IMR-90 (cell line): ENCODE measurements around the gene TSPAN4. TPM values are rescaled to one million over a fixed set of nuclear protein-coding genes. Genes with fewer than 3 reads are reported as not detected.

Source experiments
- ATAC-seq: fragments of 200-7000 bp; cut with Tn5 transposase; 2 replicates; pipeline ENCODE4 v1.9.1; 2020; ENCODE audit warnings: low read depth, mild to moderate bottlenecking, moderate library complexity
- BruUV-seq: library from RNA; stranded (reverse); fragments of 400-500 nt; replicated peaks from 2 replicates; lab custom pipeline; 2021; lab: Mats Ljungman, UMichigan
- CTCF ChIA-PET: fragments of 300-600 bp; formaldehyde crosslinking; extraction: SDS; loops from one replicate; lab custom pipeline; 2021; ENCODE audit warnings: antibody characterized with exemption; lab: Yijun Ruan, JAX
- POLR2A ChIA-PET: fragments of 300-600 bp; sonication (Branson Sonifier 250); formaldehyde crosslinking; loops from one replicate; lab custom pipeline; 2022; ENCODE audit warnings: antibody characterized with exemption; ENCODE audit not compliant: unreplicated experiment; lab: Charles Lee
- DNase-seq: peaks from one replicate; pipeline ENCODE4 v3.0.0; 2013
- H2AFZ ChIP-seq: replicated peaks from 2 replicates; pipeline ENCODE3; 2013; ENCODE audit warnings: low read length, mild to moderate bottlenecking; ENCODE audit not compliant: poor library complexity
- H2AK5ac ChIP-seq: 2 replicates; pipeline ENCODE4 v1.6.1; 2013; ENCODE audit warnings: low read depth, low read length, inconsistent platforms
- H2AK9ac ChIP-seq: replicated peaks from 2 replicates; pipeline ENCODE3; 2013; ENCODE audit warnings: mild to moderate bottlenecking, low read depth, low read length, moderate library complexity; ENCODE audit not compliant: poor library complexity
- H2BK120ac ChIP-seq: 2 replicates; pipeline ENCODE4 v1.6.1; 2013; ENCODE audit warnings: low read depth, low read length, inconsistent platforms
- H2BK15ac ChIP-seq: 3 replicates; pipeline ENCODE4 v1.6.1; 2013; ENCODE audit warnings: low read depth, low read length, inconsistent platforms
- H2BK20ac ChIP-seq: 2 replicates; pipeline ENCODE4 v1.6.1; 2013; ENCODE audit warnings: low read depth, mild to moderate bottlenecking, inconsistent platforms, low read length, moderate library complexity
- H2BK5ac ChIP-seq: 2 replicates; pipeline ENCODE4 v1.6.1; 2013; ENCODE audit warnings: mild to moderate bottlenecking, low read depth, low read length, inconsistent platforms; ENCODE audit not compliant: poor library complexity, severe bottlenecking
- H3K14ac ChIP-seq: replicated peaks from 2 replicates; pipeline ENCODE4 v1.6.1; 2013; ENCODE audit warnings: low read depth, low read length, inconsistent platforms
- H3K18ac ChIP-seq: 2 replicates; pipeline ENCODE4 v1.6.1; 2013; ENCODE audit warnings: low read depth, low read length, control low read depth
- H3K23ac ChIP-seq: 2 replicates; pipeline ENCODE4 v1.6.1; 2013; ENCODE audit warnings: low read depth, low read length, inconsistent platforms
- H3K27ac ChIP-seq: 2 replicates; pipeline ENCODE4 v1.5.1; 2013; ENCODE audit warnings: mild to moderate bottlenecking, control low read depth, low read length; ENCODE audit not compliant: insufficient read depth
- H3K27me3 ChIP-seq: 2 replicates; pipeline ENCODE4 v1.6.1; 2013; ENCODE audit warnings: low read length; ENCODE audit not compliant: control insufficient read depth, insufficient read depth
- H3K36me3 ChIP-seq: 2 replicates; pipeline ENCODE4 v1.6.1; 2013; ENCODE audit warnings: low read length, mixed read lengths; ENCODE audit not compliant: control insufficient read depth, insufficient read depth
- H3K4ac ChIP-seq: 2 replicates; pipeline ENCODE4 v1.6.1; 2013; ENCODE audit warnings: low read depth, low read length, inconsistent platforms
- H3K4me1 ChIP-seq: 2 replicates; pipeline ENCODE4 v1.6.1; 2013; ENCODE audit warnings: low read length, mixed read lengths; ENCODE audit not compliant: control insufficient read depth, insufficient read depth
- H3K4me2 ChIP-seq: 2 replicates; pipeline ENCODE4 v1.6.1; 2013; ENCODE audit warnings: low read depth, mild to moderate bottlenecking, control low read depth, low read length, moderate library complexity
- H3K4me3 ChIP-seq: 2 replicates; pipeline ENCODE4 v1.5.1; 2013; ENCODE audit warnings: low read depth, mild to moderate bottlenecking, control low read depth, low read length, moderate library complexity; ENCODE audit not compliant: insufficient read depth
- H3K56ac ChIP-seq: 2 replicates; pipeline ENCODE4 v1.6.1; 2013; ENCODE audit warnings: low read length, inconsistent platforms; ENCODE audit not compliant: insufficient read depth; ENCODE audit errors: extremely low read depth
- H3K79me1 ChIP-seq, 2 experiments: 2 replicates each; pipeline ENCODE4 v1.6.1; 2013; ENCODE audit warnings: low read length in 2 of 2, inconsistent platforms in 1 of 2, low read depth in 1 of 2
- H3K9ac ChIP-seq: 2 replicates; pipeline ENCODE4 v1.6.1; 2013; ENCODE audit warnings: low read depth, low read length, control low read depth
- H3K9me1 ChIP-seq: 2 replicates; pipeline ENCODE4 v1.6.1; 2013; ENCODE audit warnings: low read length, inconsistent platforms; ENCODE audit not compliant: insufficient read depth
- H3K9me3 ChIP-seq: 2 replicates; pipeline ENCODE4 v1.6.1; 2013; ENCODE audit warnings: low read length; ENCODE audit not compliant: control insufficient read depth, insufficient read depth
- H4K20me1 ChIP-seq: 2 replicates; pipeline ENCODE4 v1.6.1; 2013; ENCODE audit warnings: low read length, inconsistent platforms; ENCODE audit not compliant: insufficient read depth
- H4K5ac ChIP-seq: 2 replicates; pipeline ENCODE4 v1.6.1; 2013; ENCODE audit warnings: mild to moderate bottlenecking, low read depth, low read length, control low read depth
- H4K8ac ChIP-seq, 2 experiments: 2 replicates each; pipeline ENCODE4 v1.6.1; 2013; ENCODE audit warnings: low read depth in 2 of 2, low read length in 2 of 2, control low read depth in 1 of 2, inconsistent platforms in 1 of 2
- H4K91ac ChIP-seq: 2 replicates; pipeline ENCODE4 v1.6.1; 2013; ENCODE audit warnings: low read depth, low read length, inconsistent platforms; ENCODE audit not compliant: insufficient read depth
- BHLHE40 ChIP-seq: fragments of 150-350 bp; IDR thresholded peaks from 2 replicates; pipeline ENCODE4 v1.6.1; 2016; ENCODE audit warnings: mild to moderate bottlenecking, low read depth, low read length
- CEBPB ChIP-seq: IDR thresholded peaks from 2 replicates; pipeline ENCODE4 v1.6.1; 2012; ENCODE audit warnings: low read depth, low read length, improper control_type of control experiment
- CHD1 ChIP-seq: IDR thresholded peaks from 2 replicates; pipeline ENCODE4 v1.6.1; 2012; ENCODE audit warnings: low read depth, low read length, improper control_type of control experiment
- ELK1 ChIP-seq: fragments of 150-350 bp; IDR thresholded peaks from 2 replicates; pipeline ENCODE4 v1.6.1; 2016; ENCODE audit warnings: low read depth, mild to moderate bottlenecking, low read length, moderate library complexity, borderline replicate concordance
- FOS ChIP-seq: fragments of 150-350 bp; IDR thresholded peaks from 2 replicates; pipeline ENCODE4 v1.6.1; 2016; ENCODE audit warnings: low read depth, low read length
- MAFK ChIP-seq: IDR thresholded peaks from 2 replicates; pipeline ENCODE4 v1.6.1; 2012; ENCODE audit warnings: low read depth, low read length, improper control_type of control experiment
- MAZ ChIP-seq: IDR thresholded peaks from 2 replicates; pipeline ENCODE4 v1.6.1; 2012; ENCODE audit warnings: low read depth, mild to moderate bottlenecking, low read length, improper control_type of control experiment, moderate library complexity, borderline replicate concordance
- MXI1 ChIP-seq: IDR thresholded peaks from 2 replicates; pipeline ENCODE4 v1.6.1; 2012; ENCODE audit warnings: low read depth, mild to moderate bottlenecking, low read length, moderate library complexity, borderline replicate concordance
- POLR2A ChIP-seq: IDR thresholded peaks from 2 replicates; pipeline ENCODE4 v1.6.1; 2012; ENCODE audit warnings: mild to moderate bottlenecking, low read depth, low read length
- RAD21 ChIP-seq: IDR thresholded peaks from 2 replicates; pipeline ENCODE4 v1.6.1; 2012; ENCODE audit warnings: low read length, improper control_type of control experiment
- RCOR1 ChIP-seq: IDR thresholded peaks from 2 replicates; pipeline ENCODE4 v1.6.1; 2012; ENCODE audit warnings: mild to moderate bottlenecking, low read length, improper control_type of control experiment; ENCODE audit not compliant: insufficient replicate concordance
- RFX5 ChIP-seq: IDR thresholded peaks from 2 replicates; pipeline ENCODE4 v1.8.0; 2012; ENCODE audit warnings: low read depth, mild to moderate bottlenecking, low read length, moderate library complexity
- SMC3 ChIP-seq: fragments of 150-350 bp; IDR thresholded peaks from 2 replicates; pipeline ENCODE4 v1.6.1; 2016; ENCODE audit warnings: low read depth, mild to moderate bottlenecking, antibody characterized with exemption, low read length, moderate library complexity
- WGBS, 2 experiments: methylation state at CpG; one replicate each; pipeline versions ENCODE4 v1.1.5 to v1.1.7; 2013; ENCODE audit warnings: missing lambda C conversion rate in 2 of 2; ENCODE audit not compliant: insufficient read length in 1 of 2; ENCODE audit errors: extremely low coverage in 2 of 2; 5-methylcytosine and 5-hydroxymethylcytosine counted together
- dilution Hi-C: fragments of 300-500 bp; cut with HindIII; formaldehyde crosslinking; loops from one replicate; pipeline ENCODE4 v1.14.3; 2018; ENCODE audit warnings: low sequenced_read_pairs; ENCODE audit not compliant: unreplicated experiment
- in situ Hi-C: fragments of 300-500 bp; cut with MboI; formaldehyde crosslinking; loops from 3 replicates; pipeline ENCODE4 v1.14.3; 2019; ENCODE audit warnings: low sequenced_read_pairs, inconsistent platforms, mixed read lengths
- intact Hi-C: fragments of 100-400 bp; cut with micrococcal nuclease; formaldehyde crosslinking; loops from 2 replicates; pipeline ENCODE4 v1.10.0; 2022
- polyA plus RNA-seq, 3 experiments: library from polyadenylated mRNA; depleted of rRNA; stranded (reverse); fragments of >200 nt; gene quantifications; 2 replicates each; pipeline ENCODE4 v1.2.3, GENCODE V29; 2012; ENCODE audit warnings: low replicate concordance in 1 of 3
- total RNA-seq: library from RNA; depleted of rRNA; stranded (reverse); fragments of >200 nt; gene quantifications from 2 replicates; pipeline ENCODE4 v1.2.3, GENCODE V29; 2012
- TF ChIP-seq, protein P1 (sequence below): fragments of 150-350 bp; IDR thresholded peaks from 2 replicates; pipeline ENCODE4 v1.6.1; 2017; ENCODE audit warnings: mild to moderate bottlenecking, antibody characterized with exemption, low read length, low read depth
- TF ChIP-seq, protein P2 (sequence below): conservative IDR thresholded peaks from 2 replicates; pipeline ENCODE4 v1.5.1; 2012; ENCODE audit warnings: mild to moderate bottlenecking, low read depth, low read length, improper control_type of control experiment

TSPAN4 gene
- total and polyA plus RNA-seq, 2 of the 4 experiments (the other 2 are of a cell fraction): 161 to 293 TPM

DNA sequence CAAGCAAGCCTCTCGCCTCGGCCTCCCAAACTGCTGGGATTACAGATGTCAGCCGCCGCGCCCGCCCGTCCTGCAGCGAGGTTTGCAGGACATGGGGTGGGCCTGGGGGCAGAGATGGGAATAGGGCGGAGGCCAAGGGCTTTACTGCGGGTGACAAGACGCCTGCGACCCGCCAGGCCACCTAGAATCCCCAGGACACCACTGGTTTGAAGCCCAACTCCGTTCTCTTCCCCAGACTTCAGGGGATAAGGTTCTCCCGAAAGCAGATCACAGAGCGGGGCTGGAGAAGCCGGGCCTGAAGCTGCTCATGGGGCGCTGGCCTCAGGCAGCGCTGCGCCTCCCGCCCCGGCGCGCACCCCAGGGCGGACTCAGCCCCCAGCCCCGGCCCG is 677 bp upstream of the TSPAN4 start:
- in situ Hi-C loops (no loop called here), dilution Hi-C loops (no loop called here), intact Hi-C loops (loop anchor here (10.0 kb wide), 1 partner anchor 213 kb away; no protein-coding TSS in a partner anchor)
- H2BK120ac ChIP-seq: no peak overlapping the region
- H3K56ac ChIP-seq: peak overlapping the region; percentile 70; the same call in 1 of the 2 replicates
- H3K14ac ChIP-seq: peak overlapping the region; percentile 65; the same call in 1 of the 2 replicates
- peak overlapping the region; percentile 98 for H3K27ac ChIP-seq
- H3K4me3 ChIP-seq: peak overlapping the region; percentile 98
- no peak overlapping the region; the same call in 1 of the 2 replicates for H4K91ac ChIP-seq
- H2BK5ac ChIP-seq: peak overlapping the region; percentile 73
- peak overlapping the region; percentile 91 for H2AFZ ChIP-seq
- no peak overlapping the region for H3K18ac ChIP-seq
- H3K9me3 ChIP-seq: no peaks in the 10 kb centered on the region
- peaks cover 57% of the 10 kb centered on the region for H4K20me1 ChIP-seq
- no peak overlapping the region for H2BK15ac ChIP-seq
- ATAC-seq (peak; percentile 0), DNase-seq (no peak)
- TF ChIP-seq MAZ: no peak
- TF ChIP-seq SMC3: no peak
- TF ChIP-seq, protein P1, sequence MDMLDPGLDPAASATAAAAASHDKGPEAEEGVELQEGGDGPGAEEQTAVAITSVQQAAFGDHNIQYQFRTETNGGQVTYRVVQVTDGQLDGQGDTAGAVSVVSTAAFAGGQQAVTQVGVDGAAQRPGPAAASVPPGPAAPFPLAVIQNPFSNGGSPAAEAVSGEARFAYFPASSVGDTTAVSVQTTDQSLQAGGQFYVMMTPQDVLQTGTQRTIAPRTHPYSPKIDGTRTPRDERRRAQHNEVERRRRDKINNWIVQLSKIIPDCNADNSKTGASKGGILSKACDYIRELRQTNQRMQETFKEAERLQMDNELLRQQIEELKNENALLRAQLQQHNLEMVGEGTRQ: no peak
- TF ChIP-seq CEBPB: no peak
- TF ChIP-seq RAD21: no peak
- no peak for TF ChIP-seq MXI1
- TF ChIP-seq, protein P2, sequence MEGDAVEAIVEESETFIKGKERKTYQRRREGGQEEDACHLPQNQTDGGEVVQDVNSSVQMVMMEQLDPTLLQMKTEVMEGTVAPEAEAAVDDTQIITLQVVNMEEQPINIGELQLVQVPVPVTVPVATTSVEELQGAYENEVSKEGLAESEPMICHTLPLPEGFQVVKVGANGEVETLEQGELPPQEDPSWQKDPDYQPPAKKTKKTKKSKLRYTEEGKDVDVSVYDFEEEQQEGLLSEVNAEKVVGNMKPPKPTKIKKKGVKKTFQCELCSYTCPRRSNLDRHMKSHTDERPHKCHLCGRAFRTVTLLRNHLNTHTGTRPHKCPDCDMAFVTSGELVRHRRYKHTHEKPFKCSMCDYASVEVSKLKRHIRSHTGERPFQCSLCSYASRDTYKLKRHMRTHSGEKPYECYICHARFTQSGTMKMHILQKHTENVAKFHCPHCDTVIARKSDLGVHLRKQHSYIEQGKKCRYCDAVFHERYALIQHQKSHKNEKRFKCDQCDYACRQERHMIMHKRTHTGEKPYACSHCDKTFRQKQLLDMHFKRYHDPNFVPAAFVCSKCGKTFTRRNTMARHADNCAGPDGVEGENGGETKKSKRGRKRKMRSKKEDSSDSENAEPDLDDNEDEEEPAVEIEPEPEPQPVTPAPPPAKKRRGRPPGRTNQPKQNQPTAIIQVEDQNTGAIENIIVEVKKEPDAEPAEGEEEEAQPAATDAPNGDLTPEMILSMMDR: no peak
- TF ChIP-seq BHLHE40: no peak
- TF ChIP-seq CHD1: no peak
- no peak for TF ChIP-seq ELK1
- no peak for TF ChIP-seq MAFK
- TF ChIP-seq RFX5: no peak
- TF ChIP-seq FOS: no peak
- TF ChIP-seq RCOR1: no peak
- TF ChIP-seq POLR2A: no peak
- no peak overlapping the region for H4K5ac ChIP-seq
- WGBS, 2 experiments: 0% methylated on average over 4 of the region's 27 CpGs; no CpG with 5 or more reads in 1 of the 2 experiments
- peak overlapping the region; percentile 79; the same call in 1 of the 2 replicates for H3K4ac ChIP-seq
- H2AK5ac ChIP-seq: peak overlapping the region; percentile 27; the same call in 1 of the 2 replicates
- peak overlapping the region; percentile 80; the same call in 1 of the 2 replicates for H3K23ac ChIP-seq
- peak overlapping the region; percentile 87 for H3K4me2 ChIP-seq
- H3K9me1 ChIP-seq: peaks cover 21% of the 10 kb centered on the region
- H2AK9ac ChIP-seq: peak overlapping the region; percentile 99
- peaks cover 43% of the 10 kb centered on the region for H3K36me3 ChIP-seq
- no peaks in the 10 kb centered on the region for H3K27me3 ChIP-seq
- POLR2A ChIA-PET: interaction anchor here (0.6 kb wide), 1 partner anchor 39 kb away, joined by 3 read pairs; no protein-coding TSS in a partner anchor
- CTCF ChIA-PET: no interaction called here
- H2BK20ac ChIP-seq: no peak overlapping the region
- H4K8ac ChIP-seq: no peak overlapping the region; a peak in 1 of 4 replicates
- H3K9ac ChIP-seq: peak overlapping the region; percentile 90
- BruUV-seq: no TSS peak
- peaks cover 28 to 70% of the 10 kb centered on the region in 2 experiments; a peak in 3 of 4 replicates for H3K79me1 ChIP-seq
- peaks cover 37% of the 10 kb centered on the region for H3K4me1 ChIP-seq
